Keratinocyte (primary cell): ENCODE measurements around the gene ETV3.

Source experiments
- EZH2 ChIP-seq: IDR thresholded peaks from one replicate; pipeline ENCODE4 v1.6.1; 2012; ENCODE audit warnings: inconsistent platforms, mild to moderate bottlenecking, low read length, moderate library complexity
- TF ChIP-seq, protein P1 (sequence below), 3 experiments: IDR thresholded peaks in 1 of 3; conservative IDR thresholded peaks in 1 of 3; optimal IDR thresholded peaks in 1 of 3; 2 replicates in 2 of 3; 3 replicates in 1 of 3; pipeline versions ENCODE3 to v1.5.1; 2011; ENCODE audit warnings: low read length in 3 of 3, mild to moderate bottlenecking in 3 of 3, moderate library complexity in 2 of 3, control low read depth in 1 of 3, inconsistent platforms in 1 of 3; ENCODE audit not compliant: insufficient read depth in 2 of 3; ENCODE audit errors: extremely low read depth in 1 of 3

DNA sequence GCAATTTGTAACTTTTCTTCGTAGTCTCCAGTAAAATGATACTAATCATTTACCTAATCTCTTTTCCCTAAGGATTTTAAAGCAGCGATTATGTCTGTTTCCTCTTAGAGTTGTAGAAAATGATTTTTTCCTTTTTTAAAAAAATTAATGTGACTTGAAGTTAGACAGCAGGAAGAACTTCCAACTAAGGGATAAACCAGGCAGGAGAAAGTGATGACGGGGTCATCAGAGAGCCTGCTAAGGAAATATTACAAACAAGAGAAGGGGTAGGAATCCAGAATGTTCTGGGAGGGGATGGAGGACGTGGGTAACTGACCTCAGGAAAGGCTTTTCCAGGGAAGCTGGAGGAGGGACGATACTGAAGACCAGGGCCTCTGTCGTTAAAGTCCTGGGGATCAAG is 29.7 kb downstream of the ETV3 start:
- TF ChIP-seq, protein P1, sequence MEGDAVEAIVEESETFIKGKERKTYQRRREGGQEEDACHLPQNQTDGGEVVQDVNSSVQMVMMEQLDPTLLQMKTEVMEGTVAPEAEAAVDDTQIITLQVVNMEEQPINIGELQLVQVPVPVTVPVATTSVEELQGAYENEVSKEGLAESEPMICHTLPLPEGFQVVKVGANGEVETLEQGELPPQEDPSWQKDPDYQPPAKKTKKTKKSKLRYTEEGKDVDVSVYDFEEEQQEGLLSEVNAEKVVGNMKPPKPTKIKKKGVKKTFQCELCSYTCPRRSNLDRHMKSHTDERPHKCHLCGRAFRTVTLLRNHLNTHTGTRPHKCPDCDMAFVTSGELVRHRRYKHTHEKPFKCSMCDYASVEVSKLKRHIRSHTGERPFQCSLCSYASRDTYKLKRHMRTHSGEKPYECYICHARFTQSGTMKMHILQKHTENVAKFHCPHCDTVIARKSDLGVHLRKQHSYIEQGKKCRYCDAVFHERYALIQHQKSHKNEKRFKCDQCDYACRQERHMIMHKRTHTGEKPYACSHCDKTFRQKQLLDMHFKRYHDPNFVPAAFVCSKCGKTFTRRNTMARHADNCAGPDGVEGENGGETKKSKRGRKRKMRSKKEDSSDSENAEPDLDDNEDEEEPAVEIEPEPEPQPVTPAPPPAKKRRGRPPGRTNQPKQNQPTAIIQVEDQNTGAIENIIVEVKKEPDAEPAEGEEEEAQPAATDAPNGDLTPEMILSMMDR (optimal IDR thresholded peaks at IDR 0.05 in 1 of 3, IDR thresholded peaks at IDR 0.05 in 1 of 3, conservative IDR thresholded peaks at IDR 0.05 in 1 of 3; ENCODE audit: extremely low read depth in 1 of 3, insufficient read depth in 2 of 3, low read length in 3 of 3), result no peak
- TF ChIP-seq EZH2, result no peak
